Renal cortical epithelial cell (primary cell): Measurements from ENCODE around the gene BPGM. TPM values are rescaled to one million over a fixed set of nuclear protein-coding genes. Genes with fewer than 3 reads are reported as not detected.

Experiments
- DNase-seq: peaks from one replicate; pipeline ENCODE4 v3.0.0-alpha.2; 2011; ENCODE audit warnings: low read depth
- total RNA-seq: library from RNA; depleted of rRNA; stranded (reverse); fragments of >200 nt; gene quantifications from 2 replicates; pipeline ENCODE4 v1.2.3, GENCODE V29; 2014

Gene BPGM
- 45.8 and 118 TPM in 2 replicates for total RNA-seq

DNA sequence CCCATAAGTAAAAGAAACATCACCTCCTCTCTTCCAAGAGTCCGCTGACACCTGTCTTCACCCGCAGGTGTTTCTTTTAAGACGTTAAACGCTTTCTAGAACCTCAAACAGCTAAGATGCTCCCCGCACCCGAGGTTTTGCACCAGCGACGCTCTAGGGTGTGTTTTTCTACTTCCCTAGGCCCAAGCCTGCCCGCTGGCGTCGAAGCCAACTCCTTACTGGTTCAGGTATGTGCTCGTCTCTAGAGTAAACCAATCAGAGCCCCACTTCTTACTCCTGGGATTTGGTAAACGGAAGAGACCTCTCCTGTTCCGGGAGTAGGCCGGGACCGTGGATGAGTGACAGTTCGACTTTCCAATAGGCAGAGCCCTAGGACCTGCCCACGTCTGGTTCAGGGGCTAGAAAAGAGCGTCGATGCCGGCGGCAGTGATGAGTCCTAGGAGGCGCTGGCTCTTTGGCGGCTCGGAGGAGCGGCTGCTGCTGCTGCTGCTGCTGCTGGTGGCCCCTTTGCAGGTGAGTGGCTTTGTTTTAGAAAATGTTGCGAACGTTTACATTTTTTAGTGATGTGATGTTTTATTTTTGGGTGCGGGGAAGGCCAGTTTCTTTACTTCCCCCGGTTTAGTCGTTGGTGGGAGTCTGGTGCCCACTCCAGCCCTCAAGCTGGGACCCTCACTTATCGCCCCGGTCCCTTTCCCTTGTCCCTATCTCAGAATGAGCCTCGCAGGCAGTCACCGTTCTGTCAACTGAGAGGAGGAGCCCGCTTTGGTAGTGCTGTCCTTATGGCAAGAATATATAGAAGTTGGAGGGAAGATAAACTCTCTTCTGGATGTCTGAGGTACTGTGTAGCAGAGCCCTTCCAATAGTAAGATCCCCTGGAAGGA, at the start of gene BPGM:
BPGM (plus strand) TSS at position 429 of the 881 bp plus-strand sequence. CDS start 14,655 bp downstream, outside the sequence.
- peak; percentile 100 for DNase-seq

DNA sequence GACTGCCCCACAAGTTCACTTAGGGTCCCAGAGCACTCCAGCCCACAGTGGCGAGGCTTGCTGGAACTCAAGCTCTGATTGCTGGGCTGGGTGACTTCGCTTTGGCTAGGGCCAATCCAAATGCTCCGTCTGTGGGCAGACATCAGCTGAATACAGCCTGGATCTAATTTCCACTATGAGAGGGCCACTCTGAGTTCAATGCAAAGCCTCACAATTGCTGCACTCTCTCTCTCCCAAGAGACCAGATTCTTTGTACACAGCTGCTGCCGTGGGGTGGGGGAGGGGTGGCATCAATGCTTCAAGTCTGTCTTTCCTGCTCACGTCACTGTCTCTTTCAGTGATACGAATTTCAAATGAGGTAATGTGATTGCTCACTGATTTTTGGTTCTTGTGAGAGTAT, 47.3 kb upstream of the BPGM start:
- DNase-seq: no peak

- no peak for DNase-seq
These were observed 45.2 kb upstream of the BPGM start for GRCh38 chr7:134601459-134601858.

GRCh38 chr7:134602881-134603451, 43.7 kb upstream of the BPGM start:
- DNase-seq: peak; percentile 57

DNA sequence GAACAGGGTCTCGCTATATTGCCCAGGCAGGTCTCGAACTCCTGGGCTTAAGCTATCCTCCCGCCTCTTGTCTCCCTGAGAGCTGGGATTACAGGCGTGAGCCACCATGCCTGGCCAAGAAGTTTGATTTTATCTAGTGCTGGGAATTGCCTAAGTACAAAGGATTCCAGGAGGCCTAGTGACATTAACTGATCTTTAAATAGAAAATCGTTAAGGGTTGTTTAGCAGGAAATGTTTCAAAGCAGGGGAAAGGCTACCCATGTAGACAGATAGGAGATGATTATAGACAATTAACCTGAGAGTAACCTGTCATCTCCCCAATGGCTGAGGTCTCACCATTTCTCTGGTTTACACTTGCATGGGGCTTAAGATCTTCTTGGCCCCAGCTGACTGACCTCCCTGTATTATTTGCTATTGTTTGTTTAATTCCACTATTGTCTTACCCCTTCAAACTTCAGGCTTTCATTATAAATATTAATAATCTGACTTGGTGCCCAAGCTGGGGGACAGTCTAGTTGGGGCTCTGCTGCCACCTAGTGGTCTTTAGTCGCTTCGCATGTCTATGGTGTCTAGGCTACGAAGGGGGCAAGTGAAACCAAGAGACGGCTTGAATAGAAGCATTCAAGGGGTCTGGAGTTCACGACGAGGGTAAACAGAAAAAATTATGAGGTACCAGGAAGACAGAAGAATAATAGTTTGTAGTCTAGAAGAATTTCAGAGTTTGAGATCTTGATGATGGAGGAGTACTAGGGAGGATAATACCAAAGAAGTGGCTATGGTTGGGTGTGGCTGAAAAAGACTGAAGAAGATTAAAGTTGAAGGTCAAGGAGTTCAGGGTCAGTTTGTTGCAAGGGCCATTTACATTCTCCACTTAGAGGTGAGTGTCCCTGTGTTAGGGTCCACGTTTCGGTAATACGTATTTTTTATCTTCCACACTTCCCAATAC, 40.4 kb upstream of the BPGM start:
- peak; percentile 40 for DNase-seq

DNA sequence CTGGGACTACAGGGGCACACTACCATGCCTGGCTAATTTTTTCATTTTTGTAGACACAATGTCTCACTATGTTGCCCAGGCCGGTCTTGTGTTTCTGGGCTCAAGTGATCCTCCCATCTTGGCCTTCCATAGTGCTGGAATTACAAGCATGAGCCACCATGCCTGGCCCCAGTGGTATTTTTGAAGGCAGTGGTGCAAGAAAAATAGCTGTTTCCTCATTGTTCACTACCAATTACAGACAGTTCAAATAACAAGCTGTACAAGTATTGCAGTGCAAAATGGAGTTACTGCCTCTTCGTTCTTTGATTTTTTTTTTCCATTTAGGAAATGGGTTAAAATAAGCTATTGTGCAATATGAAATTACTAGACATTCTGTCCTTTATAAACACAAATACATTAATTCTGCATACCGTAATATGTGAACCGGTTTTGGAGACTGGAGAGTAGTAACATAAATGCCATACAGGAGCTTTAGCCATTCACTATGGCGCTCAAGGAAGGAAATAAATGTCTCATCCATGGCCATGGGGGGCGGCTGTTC, 35.0 kb upstream of the BPGM start:
- no peak for DNase-seq

- DNase-seq: no peak
These were observed 34.5 kb upstream of the BPGM start for GRCh38 chr7:134612197-134612596.

- peak; percentile 97 for DNase-seq
These were observed 32.9 kb upstream of the BPGM start for GRCh38 chr7:134613623-134614347.

DNA sequence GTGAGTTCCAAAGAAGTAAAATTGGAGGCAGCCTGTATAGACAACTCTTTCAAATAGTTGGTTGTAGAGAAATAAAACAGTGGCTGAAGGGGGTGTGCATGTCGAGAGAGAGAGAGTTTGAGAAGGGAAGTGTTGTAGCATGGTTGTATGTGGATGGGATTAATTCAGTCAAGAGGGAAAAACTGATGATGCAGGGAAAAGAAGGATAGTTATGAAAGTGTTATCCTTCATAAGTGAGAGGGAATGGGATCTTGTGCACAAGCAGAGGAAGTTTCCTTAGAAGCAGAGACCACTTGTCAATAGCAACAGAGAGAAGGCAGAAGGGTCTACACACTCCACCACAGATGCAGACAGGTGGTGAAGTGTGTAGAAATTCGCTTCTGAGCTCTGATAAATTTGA, 30.0 kb upstream of the BPGM start:
- no peak for DNase-seq

GRCh38 chr7:134618756-134619530, 27.7 kb upstream of the BPGM start:
- DNase-seq: peak; percentile 69

- DNase-seq: peak; percentile 90
These were observed 26.9 kb upstream of the BPGM start for GRCh38 chr7:134619627-134620331.

DNA sequence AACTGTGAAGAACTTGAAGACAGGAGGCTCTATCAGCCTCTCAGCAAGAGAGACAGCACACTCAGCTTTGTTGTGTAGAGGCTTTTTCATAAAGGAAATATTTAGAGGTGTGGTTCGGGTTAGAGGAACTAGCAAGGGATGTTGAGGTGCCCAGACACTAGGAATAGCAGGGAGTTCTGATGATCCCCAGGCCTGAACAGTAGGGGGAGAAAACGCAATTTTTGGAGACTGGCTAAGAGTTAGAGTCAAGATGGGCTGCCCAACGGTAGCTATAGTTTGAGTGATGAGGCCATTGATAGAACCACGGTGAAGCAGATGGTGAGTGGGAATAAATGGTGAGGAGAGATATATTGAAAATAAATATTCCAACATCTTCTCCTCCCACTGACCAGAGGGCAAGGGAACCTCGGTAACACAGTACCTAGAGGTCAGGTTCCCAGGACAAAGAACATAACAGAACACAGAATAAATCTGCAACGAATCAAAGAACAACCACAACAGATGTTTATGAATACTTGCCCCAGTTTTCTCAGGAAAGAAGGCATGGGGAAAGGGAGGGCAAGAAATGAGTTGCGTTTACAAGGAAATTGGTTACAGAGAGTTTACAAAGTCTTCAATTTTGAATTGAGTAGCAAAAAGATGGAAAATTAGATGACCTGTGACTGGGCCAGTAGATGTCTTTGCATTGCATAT, 24.2 kb upstream of the BPGM start:
- no peak for DNase-seq

DNA sequence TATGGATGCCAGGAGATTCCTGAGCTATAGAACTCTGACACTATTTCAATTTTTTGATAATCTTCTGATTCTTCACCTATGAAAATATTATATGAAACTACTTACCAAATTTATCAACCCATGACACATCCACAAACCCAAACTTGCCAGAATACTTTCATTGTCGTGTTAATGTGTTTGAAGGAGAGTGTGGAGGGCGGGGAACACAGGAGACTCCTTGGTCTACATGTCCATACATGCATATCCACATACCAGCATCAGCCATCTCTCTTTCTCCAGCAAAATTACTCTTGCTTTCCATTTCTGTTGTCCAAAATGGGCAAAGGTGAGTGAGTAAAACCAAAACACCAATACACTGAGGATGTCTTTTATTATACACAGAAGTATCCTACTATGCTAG, 23.5 kb upstream of the BPGM start:
- no peak for DNase-seq

DNA sequence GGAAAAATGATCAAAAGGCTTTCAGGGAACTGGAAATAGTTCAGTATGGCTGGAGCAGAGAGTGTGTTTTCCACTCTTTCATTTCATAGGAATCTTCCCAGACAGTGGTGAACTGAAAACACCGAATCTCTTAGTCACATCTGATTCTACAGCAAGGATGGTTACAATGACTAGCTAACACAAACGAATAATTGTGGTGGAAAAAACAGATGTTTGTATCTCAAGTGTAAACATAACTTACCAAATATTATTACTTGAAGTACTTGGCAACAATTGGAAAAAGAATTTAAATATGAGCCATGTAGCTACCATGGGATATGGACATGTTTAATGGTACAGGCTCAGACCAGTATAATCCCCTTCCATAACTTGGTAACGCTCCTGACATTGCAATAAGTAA, 21.1 kb upstream of the BPGM start:
- no peak for DNase-seq

DNA sequence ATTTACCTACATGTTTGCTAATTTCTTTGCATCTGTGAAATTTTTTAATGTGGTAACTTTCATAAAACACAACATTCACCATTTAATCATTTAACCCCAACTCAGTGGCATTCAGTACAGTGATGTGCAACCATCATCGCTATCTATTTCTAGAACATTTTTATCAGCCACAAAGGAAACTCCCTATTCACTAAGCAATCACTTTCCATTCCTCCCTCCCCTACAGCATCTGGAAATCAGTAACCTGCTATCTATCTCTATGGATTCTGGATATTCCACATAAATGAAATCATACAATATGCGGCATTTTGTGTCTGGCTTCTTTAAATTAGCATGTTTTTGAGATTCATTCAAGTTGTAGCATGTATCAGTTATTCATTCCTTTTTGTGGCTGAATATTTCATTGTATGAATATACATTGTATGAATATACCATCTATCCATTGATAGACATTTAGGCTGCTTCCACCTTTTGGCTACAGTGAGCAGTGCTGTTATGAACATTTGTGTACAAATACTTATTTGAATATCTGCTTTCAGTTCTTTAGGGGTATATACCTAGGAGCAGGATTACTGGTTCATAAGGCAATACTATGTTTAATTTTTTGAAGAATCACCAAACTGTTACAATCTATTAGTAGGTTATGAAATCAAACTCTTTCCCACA, 19.4 kb upstream of the BPGM start:
- no peak for DNase-seq

DNA sequence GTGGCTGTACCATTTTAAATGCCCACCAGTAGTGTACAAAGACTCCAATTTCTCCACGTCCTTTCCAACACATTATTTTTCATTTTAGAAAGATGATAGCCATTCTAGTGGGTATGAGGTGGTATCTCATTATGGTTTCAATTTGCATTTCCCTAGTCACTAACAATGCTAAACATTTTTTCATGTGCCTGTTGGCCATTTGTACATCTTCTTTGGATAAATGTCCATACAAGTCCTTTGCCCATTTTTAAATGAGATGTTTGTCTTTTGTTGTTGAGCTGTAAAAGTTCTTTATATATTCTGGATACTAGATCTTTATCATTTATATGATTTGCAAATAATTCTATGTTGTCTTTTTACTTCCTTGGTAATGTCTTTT, 18.9 kb upstream of the BPGM start:
- DNase-seq: no peak

- DNase-seq: no peak
These were observed 17.2 kb upstream of the BPGM start for GRCh38 chr7:134629445-134629844.

DNA sequence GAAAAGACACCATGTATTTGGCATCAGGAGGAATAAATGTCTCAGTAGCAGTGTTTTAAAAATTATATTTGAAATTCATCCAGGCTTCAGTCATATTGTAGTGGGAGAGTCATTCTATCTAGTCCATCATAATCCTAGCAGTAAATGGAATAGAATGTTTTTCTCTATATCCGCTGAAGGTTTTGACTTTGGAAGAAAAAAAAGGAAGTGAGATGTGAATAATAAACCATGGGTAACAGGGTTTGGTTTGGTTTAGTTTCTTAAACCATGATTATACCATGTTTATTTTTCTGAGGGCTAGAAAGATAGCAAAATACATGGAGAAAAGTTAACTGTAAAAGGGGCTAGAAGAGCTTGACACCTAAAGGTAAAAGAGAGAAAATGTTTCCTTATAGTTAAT, 16.4 kb upstream of the BPGM start:
- no peak for DNase-seq

GRCh38 chr7:134630893-134631292, 15.8 kb upstream of the BPGM start:
- DNase-seq: no peak
